GM23248 (cell line): Measurements from ENCODE around the gene PEX11B. TPM values are rescaled to one million over a fixed set of nuclear protein-coding genes. Genes with fewer than 3 reads are reported as not detected.

Experiments used
- DNase-seq: peaks from one replicate; pipeline ENCODE4 v3.0.0-alpha.2; 2015
- H2AFZ ChIP-seq: fragments of 200-600 bp; sonication (generic); 2 replicates; pipeline ENCODE4 v1.6.1; 2016; ENCODE audit warnings: antibody characterized with exemption
- H3F3A ChIP-seq: fragments of 200-600 bp; sonication (generic); 2 replicates; pipeline ENCODE4 v1.6.1; 2016; ENCODE audit warnings: mild to moderate bottlenecking, antibody characterized with exemption, mixed run types; ENCODE audit not compliant: insufficient read depth
- H3K27ac ChIP-seq: fragments of 200-600 bp; sonication (generic); 2 replicates; pipeline ENCODE4 v1.5.1; 2016; ENCODE audit warnings: mild to moderate bottlenecking
- H3K27me3 ChIP-seq: fragments of 200-600 bp; sonication (generic); replicated peaks from 2 replicates; pipeline ENCODE4 v1.6.1; 2016; ENCODE audit warnings: mild to moderate bottlenecking; ENCODE audit not compliant: insufficient read depth
- H3K36me3 ChIP-seq: fragments of 200-600 bp; sonication (generic); 2 replicates; pipeline ENCODE4 v1.6.1; 2016; ENCODE audit warnings: low read depth, mild to moderate bottlenecking
- H3K4me1 ChIP-seq: fragments of 200-600 bp; sonication (generic); 2 replicates; pipeline ENCODE4 v1.6.1; 2016; ENCODE audit warnings: mild to moderate bottlenecking; ENCODE audit not compliant: insufficient read depth
- H3K4me2 ChIP-seq: fragments of 200-600 bp; sonication (generic); one replicate; pipeline ENCODE4 v1.6.1; 2016; ENCODE audit warnings: mild to moderate bottlenecking; ENCODE audit not compliant: unreplicated experiment
- H3K4me3 ChIP-seq: fragments of 200-600 bp; sonication (generic); 2 replicates; pipeline ENCODE4 v1.5.1; 2016; ENCODE audit warnings: mild to moderate bottlenecking
- H3K79me2 ChIP-seq: fragments of 200-600 bp; sonication (generic); 2 replicates; pipeline ENCODE4 v1.6.1; 2016; ENCODE audit warnings: mild to moderate bottlenecking; ENCODE audit not compliant: insufficient read depth
- H3K9ac ChIP-seq: fragments of 200-600 bp; sonication (generic); 2 replicates; pipeline ENCODE4 v1.6.1; 2016; ENCODE audit warnings: mild to moderate bottlenecking
- H3K9me2 ChIP-seq: fragments of 200-600 bp; sonication (generic); 2 replicates; pipeline ENCODE4 v1.6.1; 2016; ENCODE audit warnings: mixed run types, mild to moderate bottlenecking, moderate library complexity; ENCODE audit not compliant: insufficient read depth
- H3K9me3 ChIP-seq: fragments of 200-600 bp; sonication (generic); one replicate; pipeline ENCODE4 v1.6.1; 2017; ENCODE audit warnings: low read depth
- H4K20me1 ChIP-seq: fragments of 200-600 bp; sonication (generic); 2 replicates; pipeline ENCODE4 v1.6.0; 2016; ENCODE audit not compliant: insufficient read depth
- EZH2 ChIP-seq: fragments of 200-600 bp; sonication (generic); IDR thresholded peaks from 2 replicates; pipeline ENCODE4 v1.6.1; 2018; ENCODE audit warnings: antibody characterized with exemption, mild to moderate bottlenecking; ENCODE audit not compliant: insufficient read depth, poor library complexity, severe bottlenecking
- EZH2phosphoT487 ChIP-seq: fragments of 200-600 bp; sonication (generic); IDR thresholded peaks from 2 replicates; pipeline ENCODE4 v1.6.1; 2018; ENCODE audit warnings: antibody characterized with exemption, moderate library complexity, mild to moderate bottlenecking, low read depth; ENCODE audit not compliant: insufficient read depth
- WGBS, 2 experiments: methylation state at CpG; one replicate each; pipeline ENCODE4 v1.1.6; 2015 to 2017; ENCODE audit warnings: low lambda C conversion rate in 2 of 2, low coverage in 1 of 2; ENCODE audit errors: missing lambda C conversion rate in 2 of 2; 5-methylcytosine and 5-hydroxymethylcytosine counted together
- in situ Hi-C: fragments of 300-500 bp; cut with MboI; formaldehyde crosslinking; loops from 2 replicates; pipeline ENCODE4 v1.15.0; 2020
- polyA plus RNA-seq: library from polyadenylated mRNA; unstranded; fragments of >200 nt; fragmentation: Nextera tagmentation; extraction: Ambion mirVana; gene quantifications from 2 replicates; pipeline ENCODE4 v1.2.1, GENCODE V29; 2016
- total RNA-seq: library from RNA; depleted of rRNA; stranded (reverse); fragments of >200 nt; shearing (Covaris generic); gene quantifications from 2 replicates; pipeline ENCODE4 v1.2.3, GENCODE V29; 2014

PEX11B gene
- total and polyA plus RNA-seq, 2 experiments from 2014 or later, result 32.2 to 37.1 TPM

DNA sequence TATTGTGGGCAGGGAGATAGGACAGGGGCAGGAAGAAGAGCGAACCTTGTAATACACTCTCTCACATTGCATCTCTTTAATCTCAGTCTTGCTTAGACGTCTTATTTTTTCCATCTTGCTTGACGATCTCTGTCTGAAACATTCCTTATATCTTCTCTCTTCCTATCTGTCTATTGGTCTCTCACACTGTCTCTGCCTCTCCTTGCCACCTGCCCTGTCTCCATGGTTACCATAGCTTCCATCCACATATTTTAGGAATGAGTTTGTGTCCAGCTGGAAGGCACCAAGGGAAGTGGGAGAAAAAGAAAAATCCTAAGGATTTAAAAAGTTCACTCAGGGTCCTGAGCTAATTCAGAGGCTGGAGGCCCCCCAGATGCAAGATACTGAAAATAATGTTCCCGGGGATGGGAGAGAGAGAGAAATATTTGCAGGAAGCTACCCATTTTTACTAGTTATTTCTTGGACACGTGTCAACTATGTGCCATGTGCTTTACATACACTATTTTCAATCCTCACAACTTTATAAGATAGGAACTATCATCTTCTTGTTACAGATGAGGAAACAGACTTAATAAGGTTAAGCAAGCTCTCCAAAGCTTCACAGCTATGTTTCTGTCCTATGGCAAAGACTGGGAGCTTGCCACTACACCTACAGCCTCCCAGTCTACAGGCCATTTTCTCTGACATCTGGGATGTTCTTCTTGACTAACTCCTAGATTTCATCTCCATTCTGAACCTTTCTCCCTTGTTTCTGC is 44.9 kb upstream of the PEX11B start:
- no peaks in the 10 kb centered on the region for H3K36me3 ChIP-seq
- H3K27me3 ChIP-seq, result no peaks in the 10 kb centered on the region
- TF ChIP-seq EZH2 (no peak), EZH2phosphoT487 (no peak)
- H2AFZ ChIP-seq, result peak overlapping the region; percentile 87
- H3K9ac ChIP-seq, result peak overlapping the region; percentile 78
- peak overlapping the region; percentile 92 for H3K4me3 ChIP-seq
- H3K27ac ChIP-seq, result peak overlapping the region; percentile 69
- H3K9me2 ChIP-seq, result no peaks in the 10 kb centered on the region
- in situ Hi-C loops, result no loop called here
- no peaks in the 10 kb centered on the region for H4K20me1 ChIP-seq
- H3K9me3 ChIP-seq, result no peaks in the 10 kb centered on the region
- peaks cover 7% of the 10 kb centered on the region; the same call in 1 of the 2 replicates for H3K79me2 ChIP-seq
- peaks cover 41% of the 10 kb centered on the region for H3F3A ChIP-seq
- WGBS, 2 experiments, result 6% methylated on average over 5 of the region's 5 CpGs
- peak; percentile 61 for DNase-seq
- peak overlapping the region; percentile 97 for H3K4me2 ChIP-seq
- H3K4me1 ChIP-seq, result peaks cover 17% of the 10 kb centered on the region

DNA sequence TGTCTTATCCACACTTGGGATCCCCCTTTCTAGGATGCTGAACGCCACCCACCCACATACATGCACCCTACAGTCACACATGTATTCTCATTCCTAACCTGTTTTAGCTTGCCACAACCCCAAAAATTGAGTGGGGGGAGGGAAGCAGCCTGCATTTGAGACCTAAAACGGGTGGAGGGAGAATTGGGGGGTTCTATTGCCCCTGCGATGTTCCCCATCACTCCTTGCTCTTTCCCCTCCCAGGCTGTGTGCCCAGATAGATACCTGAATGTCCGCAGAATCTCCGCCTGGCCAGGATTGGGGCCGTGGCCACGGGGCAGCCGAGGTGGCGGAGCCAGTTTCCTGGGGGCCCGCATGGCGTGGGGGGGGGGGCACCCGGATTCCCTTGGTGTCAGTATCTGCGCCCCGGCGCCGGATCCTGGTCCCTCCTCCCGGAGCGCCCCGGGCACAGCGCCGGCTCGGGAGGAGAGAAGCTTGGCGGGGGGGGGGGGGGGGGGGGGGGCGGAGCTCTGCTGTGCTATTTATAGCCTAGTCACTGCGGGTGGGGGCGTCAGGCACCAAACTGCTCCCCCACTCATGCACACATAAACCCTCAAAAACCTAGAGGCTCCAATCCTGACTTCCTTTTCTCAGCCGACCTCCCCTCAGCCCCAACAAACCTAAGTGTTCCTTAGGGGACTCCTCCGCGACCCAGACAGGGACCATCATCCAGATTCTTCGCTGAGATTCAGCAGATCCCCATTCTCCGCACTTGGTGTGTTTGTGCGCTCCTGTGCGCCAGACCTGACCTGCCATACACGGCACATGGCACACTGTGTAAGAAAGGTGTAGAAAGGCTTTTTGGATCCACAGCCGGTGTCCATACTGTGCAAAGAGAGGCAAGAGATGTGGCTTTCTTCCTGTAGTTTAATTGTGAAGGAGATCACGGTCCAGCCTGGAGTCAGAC is 43.9 kb upstream of the PEX11B start:
- H2AFZ ChIP-seq, result peak overlapping the region; percentile 86
- no peaks in the 10 kb centered on the region for H3K27me3 ChIP-seq
- peak; percentile 67 for DNase-seq
- no peaks in the 10 kb centered on the region for H3K9me2 ChIP-seq
- peaks cover 15% of the 10 kb centered on the region for H3K4me1 ChIP-seq
- peak overlapping the region; percentile 92 for H3K4me3 ChIP-seq
- H3K27ac ChIP-seq, result peak overlapping the region; percentile 69
- TF ChIP-seq EZH2 (no peak), EZH2phosphoT487 (no peak)
- H3K4me2 ChIP-seq, result peak overlapping the region; percentile 97
- peak overlapping the region; percentile 66 for H3K9ac ChIP-seq
- H3K9me3 ChIP-seq, result no peaks in the 10 kb centered on the region
- 1 to 2% methylated on average over 16 to 34 of the region's 36 CpGs for WGBS, 2 experiments
- peaks cover 35% of the 10 kb centered on the region for H3F3A ChIP-seq
- H4K20me1 ChIP-seq, result no peaks in the 10 kb centered on the region
- no peaks in the 10 kb centered on the region for H3K36me3 ChIP-seq
- peaks cover 7% of the 10 kb centered on the region; the same call in 1 of the 2 replicates for H3K79me2 ChIP-seq
- in situ Hi-C loops, result no loop called here

DNA sequence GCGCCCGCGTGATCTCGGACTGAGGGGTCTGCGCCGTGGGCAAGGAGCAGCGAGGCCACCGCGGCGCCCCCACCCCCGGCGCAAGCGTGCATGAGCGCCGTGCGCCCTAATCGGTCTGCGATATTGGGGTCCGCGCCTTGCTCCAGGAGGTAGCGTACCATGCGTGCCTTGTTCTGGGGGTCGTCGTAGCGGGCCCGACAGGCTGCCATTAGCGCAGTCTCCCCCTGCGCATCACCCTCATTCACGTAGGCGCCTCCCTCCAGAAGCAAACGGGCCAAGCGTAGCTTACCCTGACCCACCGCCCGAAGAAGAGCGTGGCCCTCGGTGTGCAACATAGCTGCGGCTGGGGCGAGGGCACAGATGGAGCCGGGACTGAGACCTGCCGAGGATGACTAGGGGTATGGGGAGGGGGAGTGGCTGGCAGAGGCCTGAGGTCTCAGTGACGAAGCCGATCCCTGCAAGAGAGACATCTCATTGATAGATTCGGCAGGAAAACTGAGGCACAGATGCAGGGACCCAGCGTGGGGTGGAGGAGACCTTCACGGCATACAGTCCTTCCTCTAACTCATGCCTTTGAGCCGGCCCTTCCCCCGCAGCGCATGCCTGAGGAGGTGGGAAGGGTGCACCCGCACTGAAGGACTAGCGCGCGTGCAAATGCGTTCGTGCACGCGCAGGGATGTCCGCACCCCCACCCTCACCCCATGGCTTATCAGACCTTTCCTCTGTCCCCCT is 43.1 kb upstream of the PEX11B start:
- Histone ChIP-seq H3K36me3 (no peaks in the 10 kb centered on the region), H3K4me3 (peak overlapping the region; percentile 92), H4K20me1 (no peaks in the 10 kb centered on the region), H3K9me3 (no peaks in the 10 kb centered on the region), H3K9ac (peak overlapping the region; percentile 66), H3K27ac (no peak overlapping the region), H3K4me2 (peak overlapping the region; percentile 89), H3F3A (peaks cover 41% of the 10 kb centered on the region), H3K79me2 (peaks cover 14% of the 10 kb centered on the region), H3K9me2 (no peaks in the 10 kb centered on the region), H2AFZ (peak overlapping the region; percentile 86), H3K27me3 (no peaks in the 10 kb centered on the region), H3K4me1 (peaks cover 17% of the 10 kb centered on the region)
- TF ChIP-seq EZH2phosphoT487 (no peak), EZH2 (no peak)
- DNase-seq, result peak; percentile 63
- in situ Hi-C loops, result no loop called here
- 3% methylated on average over 55 to 57 of the region's 57 CpGs for WGBS, 2 experiments

DNA sequence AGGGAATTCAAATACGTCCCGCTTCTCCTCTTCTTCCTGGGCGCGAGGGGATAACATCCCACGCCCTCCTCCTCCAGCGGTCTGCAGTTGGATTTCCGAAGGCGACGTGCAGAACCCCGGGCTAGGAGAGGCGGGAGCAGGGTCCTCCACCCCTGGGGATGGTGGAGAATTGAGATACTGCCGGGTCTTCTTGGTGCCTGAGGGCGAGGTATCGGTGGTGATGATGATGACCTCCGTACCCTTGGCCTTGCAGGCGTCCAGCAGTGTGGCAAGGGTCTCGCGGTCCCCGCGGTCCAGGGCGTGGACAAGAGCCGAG is 42.5 kb upstream of the PEX11B start:
- H3K36me3 ChIP-seq, result no peaks in the 10 kb centered on the region
- no peaks in the 10 kb centered on the region for H3K9me3 ChIP-seq
- in situ Hi-C loops, result no loop called here
- peak overlapping the region; percentile 92 for H3K4me3 ChIP-seq
- H3K4me1 ChIP-seq, result peaks cover 22% of the 10 kb centered on the region
- DNase-seq, result peak; percentile 34
- H3K79me2 ChIP-seq, result peaks cover 19% of the 10 kb centered on the region
- H3K27ac ChIP-seq, result no peak overlapping the region
- peaks cover 46% of the 10 kb centered on the region for H3F3A ChIP-seq
- H3K4me2 ChIP-seq, result peak overlapping the region; percentile 89
- no peaks in the 10 kb centered on the region for H3K9me2 ChIP-seq
- H3K9ac ChIP-seq, result peak overlapping the region; percentile 66
- no peak for TF ChIP-seq EZH2
- TF ChIP-seq EZH2phosphoT487, result no peak
- no peaks in the 10 kb centered on the region for H3K27me3 ChIP-seq
- H2AFZ ChIP-seq, result peak overlapping the region; percentile 86
- no peaks in the 10 kb centered on the region for H4K20me1 ChIP-seq
- WGBS, 2 experiments, result 1 to 2% methylated on average over 19 to 22 of the region's 22 CpGs
